HG02884 (cell line): Measurements from ENCODE around the gene ZNF280B.
"Not testable (repeated sequence)": the region's sequence is repeated elsewhere in the genome, so short reads cannot be mapped to it uniquely, and the experiment has no call there.

ENCODE experiments used
- ATAC-seq: cut with Tn5 transposase; IDR thresholded peaks from one replicate; pipeline ENCODE4 v1.9.1; 2021; ENCODE audit warnings: mild to moderate bottlenecking, moderate library complexity; ENCODE audit not compliant: unreplicated experiment

The ZNF280B gene

GRCh38 chr22:22510833-22511232, 2.3 kb upstream of the ZNF280B start:
- not testable (repeated sequence) for ATAC-seq

- not testable (repeated sequence) for ATAC-seq
Measured at GRCh38 chr22:22509912-22510311, 1.4 kb upstream of the ZNF280B start.

- ATAC-seq: no peak
Measured at GRCh38 chr22:22507743-22508273, 734 bp downstream of the ZNF280B start.

GRCh38 chr22:22506736-22507135, 1.8 kb downstream of the ZNF280B start:
- ATAC-seq: no peak

- no peak for ATAC-seq
Measured at GRCh38 chr22:22498267-22498666, 10.3 kb downstream of the ZNF280B start.

- not testable (repeated sequence) for ATAC-seq
Measured at GRCh38 chr22:22491589-22491988, 17.0 kb downstream of the ZNF280B start.

GRCh38 chr22:22488736-22489135, 19.8 kb downstream of the ZNF280B start:
- ATAC-seq: no peak

GRCh38 chr22:22487869-22488597, 20.5 kb downstream of the ZNF280B start:
- no peak for ATAC-seq

GRCh38 chr22:22487059-22487458, 21.5 kb downstream of the ZNF280B start:
- ATAC-seq: no peak

- ATAC-seq: no peak
Measured at GRCh38 chr22:22486132-22486899, 22.2 kb downstream of the ZNF280B start.

GRCh38 chr22:22485524-22485923, 23.0 kb downstream of the ZNF280B start:
- no peak for ATAC-seq

GRCh38 chr22:22484023-22484422, 24.5 kb downstream of the ZNF280B start:
- no peak for ATAC-seq

- no peak for ATAC-seq
Measured at GRCh38 chr22:22480940-22481339, 27.6 kb downstream of the ZNF280B start.

GRCh38 chr22:22479999-22480532, 28.5 kb downstream of the ZNF280B start:
- no peak for ATAC-seq

GRCh38 chr22:22479116-22479515, 29.4 kb downstream of the ZNF280B start:
- no peak for ATAC-seq

- ATAC-seq: no peak
Measured at GRCh38 chr22:22478470-22478869, 30.1 kb downstream of the ZNF280B start.

GRCh38 chr22:22474733-22475132, 33.8 kb downstream of the ZNF280B start:
- no peak for ATAC-seq

- ATAC-seq: not testable (repeated sequence)
Measured at GRCh38 chr22:22471104-22471503, 37.4 kb downstream of the ZNF280B start.

GRCh38 chr22:22469527-22469926, 39.0 kb downstream of the ZNF280B start:
- no peak for ATAC-seq

GRCh38 chr22:22468794-22469469, 39.6 kb downstream of the ZNF280B start:
- ATAC-seq: not testable (repeated sequence)

GRCh38 chr22:22467112-22467511, 41.4 kb downstream of the ZNF280B start:
- ATAC-seq: no peak
